Tibial nerve (tissue), 3 donors: ENCODE measurements around the gene VPS72.

Experiments used
- CTCF ChIP-seq, 5 experiments: fragments of 200-600 bp in 3 of 5; fragments of 450-650 bp in 2 of 5; sonication (generic) in 3 of 5; IDR thresholded peaks; one replicate each; pipeline ENCODE4 v1.5.1; 2016 to 2019; ENCODE audit warnings: antibody characterized with exemption in 5 of 5, mild to moderate bottlenecking in 3 of 5, moderate library complexity in 2 of 5
- POLR2A ChIP-seq, 2 donors: fragments of 450-650 bp; IDR thresholded peaks; one replicate each; pipeline ENCODE4 v1.6.1; 2017; ENCODE audit warnings: antibody characterized with exemption in 2 of 2, mild to moderate bottlenecking in 2 of 2, moderate library complexity in 2 of 2

- TF ChIP-seq CTCF (IDR thresholded peaks at IDR 0.05) (no peak), POLR2A (IDR thresholded peaks at IDR 0.05) (no peak)
Measured at GRCh38 chr1:151147132-151147503, 42.9 kb downstream of the VPS72 start.
